DOHH2 (cell line): ENCODE measurements around the gene CD63.

Experiments used
- EZH2phosphoT487 ChIP-seq: fragments of 200-600 bp; sonication (generic); IDR thresholded peaks from 2 replicates; pipeline ENCODE4 v1.6.1; 2017; ENCODE audit warnings: borderline replicate concordance, mild to moderate bottlenecking, antibody characterized with exemption, low read length, moderate library complexity, mixed read lengths
- TF ChIP-seq, protein P1 (sequence below): fragments of 200-600 bp; sonication (generic); IDR thresholded peaks from one replicate; pipeline ENCODE4 v1.5.1; 2014; ENCODE audit warnings: antibody characterized with exemption, mild to moderate bottlenecking, low read depth, low read length; ENCODE audit not compliant: poor library complexity, severe bottlenecking

DNA sequence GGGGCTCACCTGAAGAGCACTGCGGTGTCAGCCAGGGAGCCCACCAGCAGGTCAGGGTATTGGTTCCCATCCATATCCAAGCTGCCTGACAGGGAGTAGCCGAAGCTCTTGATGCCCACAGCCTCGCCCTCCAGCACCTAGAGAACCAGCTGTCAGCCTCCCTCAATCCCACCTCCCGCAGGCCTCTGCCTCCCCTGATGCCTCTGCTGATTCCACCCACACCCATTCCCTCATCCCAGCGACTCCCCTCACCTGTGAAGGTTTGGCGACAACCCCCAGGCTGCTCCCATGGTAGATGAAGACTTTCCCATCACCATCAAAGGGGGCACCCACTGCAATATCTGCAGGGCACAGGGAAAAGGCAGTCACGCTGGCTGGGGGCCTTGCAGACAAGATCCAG, 31.1 kb downstream of the CD63 start:
- TF ChIP-seq, protein P1, sequence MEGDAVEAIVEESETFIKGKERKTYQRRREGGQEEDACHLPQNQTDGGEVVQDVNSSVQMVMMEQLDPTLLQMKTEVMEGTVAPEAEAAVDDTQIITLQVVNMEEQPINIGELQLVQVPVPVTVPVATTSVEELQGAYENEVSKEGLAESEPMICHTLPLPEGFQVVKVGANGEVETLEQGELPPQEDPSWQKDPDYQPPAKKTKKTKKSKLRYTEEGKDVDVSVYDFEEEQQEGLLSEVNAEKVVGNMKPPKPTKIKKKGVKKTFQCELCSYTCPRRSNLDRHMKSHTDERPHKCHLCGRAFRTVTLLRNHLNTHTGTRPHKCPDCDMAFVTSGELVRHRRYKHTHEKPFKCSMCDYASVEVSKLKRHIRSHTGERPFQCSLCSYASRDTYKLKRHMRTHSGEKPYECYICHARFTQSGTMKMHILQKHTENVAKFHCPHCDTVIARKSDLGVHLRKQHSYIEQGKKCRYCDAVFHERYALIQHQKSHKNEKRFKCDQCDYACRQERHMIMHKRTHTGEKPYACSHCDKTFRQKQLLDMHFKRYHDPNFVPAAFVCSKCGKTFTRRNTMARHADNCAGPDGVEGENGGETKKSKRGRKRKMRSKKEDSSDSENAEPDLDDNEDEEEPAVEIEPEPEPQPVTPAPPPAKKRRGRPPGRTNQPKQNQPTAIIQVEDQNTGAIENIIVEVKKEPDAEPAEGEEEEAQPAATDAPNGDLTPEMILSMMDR: no peak
- TF ChIP-seq EZH2phosphoT487: no peak
